A673 (cell line): ENCODE measurements around the gene BLOC1S5. TPM values are rescaled to one million over a fixed set of nuclear protein-coding genes. Genes with fewer than 3 reads are reported as not detected.

Experiments
- BruUV-seq: library from RNA; stranded (reverse); fragments of 400-500 nt; replicated peaks from 2 replicates; lab custom pipeline; 2021; lab: Mats Ljungman, UMichigan
- CTCF ChIA-PET: fragments of 300-600 bp; sonication (Branson Sonifier 250); formaldehyde crosslinking; loops from one replicate; lab custom pipeline; 2022; ENCODE audit warnings: antibody characterized with exemption; lab: Charles Lee
- POLR2A ChIA-PET: fragments of 300-600 bp; sonication (Branson Sonifier 250); formaldehyde crosslinking; loops from one replicate; lab custom pipeline; 2022; ENCODE audit warnings: antibody characterized with exemption; ENCODE audit not compliant: low non-redundant PET; lab: Charles Lee
- DNase-seq: peaks from one replicate; pipeline ENCODE4 v3.0.0-alpha.2; 2015; ENCODE audit warnings: low spot score
- H3K27ac ChIP-seq: fragments of 200-600 bp; sonication (generic); 2 replicates; pipeline ENCODE4 v1.5.1; 2016; ENCODE audit warnings: mixed run types, low read depth, mild to moderate bottlenecking, mixed read lengths, antibody characterized with exemption, low read length; ENCODE audit not compliant: poor library complexity, severe bottlenecking
- H3K27me3 ChIP-seq: fragments of 200-600 bp; sonication (generic); replicated peaks from 2 replicates; pipeline ENCODE4 v1.6.1; 2017; ENCODE audit warnings: mixed run types, low read depth, mild to moderate bottlenecking, mixed read lengths, antibody characterized with exemption, low read length; ENCODE audit not compliant: insufficient read depth, poor library complexity
- H3K36me3 ChIP-seq: fragments of 200-600 bp; sonication (generic); 2 replicates; pipeline ENCODE4 v1.6.1; 2016; ENCODE audit warnings: mixed run types, mild to moderate bottlenecking, mixed read lengths, antibody characterized with exemption, low read length; ENCODE audit not compliant: insufficient read depth, poor library complexity, severe bottlenecking
- H3K4me1 ChIP-seq: fragments of 200-600 bp; sonication (generic); 2 replicates; pipeline ENCODE4 v1.6.1; 2017; ENCODE audit warnings: mixed run types, mild to moderate bottlenecking, mixed read lengths, antibody characterized with exemption, low read length; ENCODE audit not compliant: insufficient read depth, poor library complexity, severe bottlenecking
- H3K4me3 ChIP-seq: fragments of 200-600 bp; sonication (generic); 2 replicates; pipeline ENCODE4 v1.5.1; 2016; ENCODE audit warnings: low read depth, mixed run types, mild to moderate bottlenecking, mixed read lengths, low read length; ENCODE audit not compliant: poor library complexity, severe bottlenecking
- H3K9me3 ChIP-seq: fragments of 200-600 bp; sonication (generic); 2 replicates; pipeline ENCODE4 v1.6.1; 2016; ENCODE audit warnings: mixed run types, low read depth, mild to moderate bottlenecking, mixed read lengths, antibody characterized with exemption, low read length; ENCODE audit not compliant: poor library complexity, severe bottlenecking
- EZH2 ChIP-seq: fragments of 200-600 bp; sonication (generic); IDR thresholded peaks from 2 replicates; pipeline ENCODE4 v1.6.1; 2017; ENCODE audit warnings: borderline replicate concordance, low read depth, mild to moderate bottlenecking, mixed read lengths, antibody characterized with exemption, low read length; ENCODE audit not compliant: poor library complexity, severe bottlenecking
- intact Hi-C: fragments of 100-400 bp; cut with micrococcal nuclease; formaldehyde crosslinking; loops from one replicate; pipeline ENCODE4 v1.10.0; 2022; ENCODE audit not compliant: unreplicated experiment
- total RNA-seq: library from RNA; stranded (reverse); gene quantifications from 2 replicates; pipeline ENCODE4 v1.2.3, GENCODE V29; 2021
- TF ChIP-seq, protein P1 (sequence below): fragments of 300-800, 200-600 bp; sonication (generic); conservative IDR thresholded peaks from 2 replicates; pipeline ENCODE4 v1.5.1; 2017; ENCODE audit warnings: low read depth, mild to moderate bottlenecking, antibody characterized with exemption, low read length, moderate library complexity, mixed read lengths

BLOC1S5 gene
- total RNA-seq, 1 experiment from 2014 or later, result 21.8 TPM

- TF ChIP-seq, protein P1, sequence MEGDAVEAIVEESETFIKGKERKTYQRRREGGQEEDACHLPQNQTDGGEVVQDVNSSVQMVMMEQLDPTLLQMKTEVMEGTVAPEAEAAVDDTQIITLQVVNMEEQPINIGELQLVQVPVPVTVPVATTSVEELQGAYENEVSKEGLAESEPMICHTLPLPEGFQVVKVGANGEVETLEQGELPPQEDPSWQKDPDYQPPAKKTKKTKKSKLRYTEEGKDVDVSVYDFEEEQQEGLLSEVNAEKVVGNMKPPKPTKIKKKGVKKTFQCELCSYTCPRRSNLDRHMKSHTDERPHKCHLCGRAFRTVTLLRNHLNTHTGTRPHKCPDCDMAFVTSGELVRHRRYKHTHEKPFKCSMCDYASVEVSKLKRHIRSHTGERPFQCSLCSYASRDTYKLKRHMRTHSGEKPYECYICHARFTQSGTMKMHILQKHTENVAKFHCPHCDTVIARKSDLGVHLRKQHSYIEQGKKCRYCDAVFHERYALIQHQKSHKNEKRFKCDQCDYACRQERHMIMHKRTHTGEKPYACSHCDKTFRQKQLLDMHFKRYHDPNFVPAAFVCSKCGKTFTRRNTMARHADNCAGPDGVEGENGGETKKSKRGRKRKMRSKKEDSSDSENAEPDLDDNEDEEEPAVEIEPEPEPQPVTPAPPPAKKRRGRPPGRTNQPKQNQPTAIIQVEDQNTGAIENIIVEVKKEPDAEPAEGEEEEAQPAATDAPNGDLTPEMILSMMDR, result no peak
- TF ChIP-seq EZH2, result no peak
- ChIA-PET CTCF (no interaction called here), POLR2A (no interaction called here)
- Histone ChIP-seq H3K4me3 (no peak overlapping the region), H3K4me1 (no peaks in the 10 kb centered on the region), H3K9me3 (no peaks in the 10 kb centered on the region), H3K27ac (no peak overlapping the region), H3K27me3 (no peaks in the 10 kb centered on the region), H3K36me3 (peaks cover 2% of the 10 kb centered on the region)
- intact Hi-C loops, result no loop called here
- no TSS peak for BruUV-seq
- DNase-seq, result no peak
Measured at GRCh38 chr6:8073758-8074157, 9.6 kb upstream of the BLOC1S5 start.

DNA sequence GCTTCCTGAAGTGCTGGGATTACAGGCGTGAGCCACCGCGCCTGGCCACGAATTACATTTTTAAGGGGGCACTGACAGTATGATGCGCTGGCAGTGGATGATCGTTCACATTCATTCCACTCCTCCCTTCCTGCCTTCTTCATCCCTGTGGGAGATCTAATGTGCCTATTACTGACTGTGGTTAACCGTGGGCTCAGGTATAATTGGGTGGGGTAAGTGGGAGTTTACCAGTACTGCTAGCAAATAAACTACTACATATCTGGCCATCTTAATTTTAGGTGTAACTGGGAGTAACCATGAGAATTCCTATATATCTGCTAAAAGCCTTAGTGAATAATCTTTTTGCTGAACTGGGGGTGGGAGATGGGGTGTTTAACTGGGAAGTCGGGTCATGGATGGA, 6.5 kb upstream of the BLOC1S5 start:
- Histone ChIP-seq H3K27me3 (no peaks in the 10 kb centered on the region), H3K36me3 (no peaks in the 10 kb centered on the region), H3K4me1 (no peaks in the 10 kb centered on the region), H3K27ac (no peak overlapping the region), H3K4me3 (no peak overlapping the region), H3K9me3 (no peaks in the 10 kb centered on the region)
- BruUV-seq, result no TSS peak
- ChIA-PET CTCF (no interaction called here), POLR2A (no interaction called here)
- intact Hi-C loops, result no loop called here
- no peak for DNase-seq
- TF ChIP-seq, protein P1, result no peak
- TF ChIP-seq EZH2, result no peak

DNA sequence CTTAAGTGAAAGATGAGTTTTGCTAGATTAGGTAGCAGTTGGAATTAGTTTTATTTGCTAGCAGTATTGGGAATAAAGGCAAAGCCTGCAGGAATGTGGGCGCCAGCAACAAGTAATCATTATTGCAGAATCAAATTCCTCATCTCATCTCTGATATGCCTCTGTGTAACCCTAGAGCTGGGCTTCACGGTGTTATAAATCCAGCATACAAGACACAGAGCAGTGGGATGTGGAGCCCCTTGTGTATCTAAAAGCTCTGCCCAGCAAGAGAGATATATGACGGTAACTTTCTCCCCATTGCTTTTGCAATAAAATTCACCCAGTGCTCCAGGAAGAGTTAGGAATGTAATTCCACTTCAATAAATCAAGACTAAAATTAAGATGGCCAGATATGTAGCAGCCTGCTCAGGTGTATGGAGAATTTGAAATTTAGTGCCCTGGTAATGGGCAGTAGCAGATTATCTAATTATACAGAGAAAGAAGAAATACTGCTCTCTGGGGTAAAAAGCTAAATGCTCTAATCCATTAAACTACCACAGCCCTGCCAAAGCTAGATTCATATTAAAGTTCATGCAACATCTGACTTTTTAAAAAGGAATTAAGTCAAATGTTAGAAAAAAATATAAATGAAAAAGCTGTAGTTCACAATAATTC, 5.6 kb upstream of the BLOC1S5 start:
- TF ChIP-seq EZH2, result no peak
- TF ChIP-seq, protein P1, result no peak
- H3K4me1 ChIP-seq, result peaks cover 5% of the 10 kb centered on the region
- H3K27me3 ChIP-seq, result no peaks in the 10 kb centered on the region
- BruUV-seq, result no TSS peak
- no peaks in the 10 kb centered on the region for H3K36me3 ChIP-seq
- H3K27ac ChIP-seq, result no peak overlapping the region
- intact Hi-C loops, result no loop called here
- ChIA-PET POLR2A (no interaction called here), CTCF (no interaction called here)
- no peak overlapping the region for H3K4me3 ChIP-seq
- no peaks in the 10 kb centered on the region for H3K9me3 ChIP-seq
- no peak for DNase-seq
